Activated T-helper 17 cell treated with anti-CD3 and anti-CD28 coated beads, Interleukin-2, amount 50 U/mL, for 72 hours (primary cell): Measurements from ENCODE around the gene SLC26A9. TPM values are rescaled to one million over a fixed set of nuclear protein-coding genes. Genes with fewer than 3 reads are reported as not detected.

Experiments
- ATAC-seq: fragments of 150-1000 bp; cut with Tn5 transposase; replicated peaks from 2 replicates; pipeline ENCODE4 v1.10.0; 2021; ENCODE audit warnings: mild to moderate bottlenecking, moderate library complexity
- H3K27ac Mint-ChIP-seq: one replicate; pipeline ENCODE4 v1.8.0; 2022; ENCODE audit warnings: mixed read lengths
- H3K27me3 Mint-ChIP-seq: one replicate; pipeline ENCODE4 v1.8.0; 2022; ENCODE audit warnings: mixed read lengths
- H3K36me3 Mint-ChIP-seq: one replicate; pipeline ENCODE4 v1.8.0; 2022; ENCODE audit warnings: low read depth, mild to moderate bottlenecking, mixed read lengths
- H3K4me1 Mint-ChIP-seq: one replicate; pipeline ENCODE4 v1.8.0; 2022; ENCODE audit warnings: mixed read lengths
- H3K4me3 Mint-ChIP-seq: one replicate; pipeline ENCODE4 v1.8.0; 2022; ENCODE audit warnings: mild to moderate bottlenecking, mixed read lengths
- H3K9me3 Mint-ChIP-seq: one replicate; pipeline ENCODE4 v1.8.0; 2022; ENCODE audit warnings: mixed read lengths
- total RNA-seq, 2 donors: library from RNA; stranded (reverse); gene quantifications; one replicate each; pipeline ENCODE4 v1.2.3, GENCODE V29; 2022

The SLC26A9 gene
- total RNA-seq, 2 donors from 2014 or later = not detected

- peaks cover 47% of the 10 kb centered on the region for H3K27me3 Mint-ChIP-seq
- ATAC-seq = no peak
- H3K4me1 Mint-ChIP-seq = no peaks in the 10 kb centered on the region
- no peaks in the 10 kb centered on the region for H3K36me3 Mint-ChIP-seq
- no peak overlapping the region for H3K4me3 Mint-ChIP-seq
- no peak overlapping the region for H3K27ac Mint-ChIP-seq
- H3K9me3 Mint-ChIP-seq = no peaks in the 10 kb centered on the region
Observed at GRCh38 chr1:205945069-205945468, 1.8 kb upstream of the SLC26A9 start.

- no peak for ATAC-seq
- H3K27ac Mint-ChIP-seq = no peak overlapping the region
- H3K27me3 Mint-ChIP-seq = peaks cover 52% of the 10 kb centered on the region
- H3K9me3 Mint-ChIP-seq = no peaks in the 10 kb centered on the region
- no peaks in the 10 kb centered on the region for H3K36me3 Mint-ChIP-seq
- no peak overlapping the region for H3K4me3 Mint-ChIP-seq
- no peaks in the 10 kb centered on the region for H3K4me1 Mint-ChIP-seq
Observed at GRCh38 chr1:205944525-205944924, 1.3 kb upstream of the SLC26A9 start.

- ATAC-seq = no peak
- Mint-ChIP-seq H3K36me3 (no peaks in the 10 kb centered on the region), H3K27me3 (peaks cover 64% of the 10 kb centered on the region), H3K27ac (no peak overlapping the region), H3K4me1 (no peaks in the 10 kb centered on the region), H3K9me3 (no peaks in the 10 kb centered on the region), H3K4me3 (no peak overlapping the region)
Observed at GRCh38 chr1:205942631-205943159, 561 bp downstream of the SLC26A9 start.

- Mint-ChIP-seq H3K27ac (no peak overlapping the region), H3K27me3 (peaks cover 71% of the 10 kb centered on the region), H3K4me3 (no peak overlapping the region), H3K9me3 (no peaks in the 10 kb centered on the region), H3K36me3 (no peaks in the 10 kb centered on the region), H3K4me1 (no peaks in the 10 kb centered on the region)
- no peak for ATAC-seq
Observed at GRCh38 chr1:205940710-205941109, 2.5 kb downstream of the SLC26A9 start.

- no peaks in the 10 kb centered on the region for H3K36me3 Mint-ChIP-seq
- H3K4me3 Mint-ChIP-seq = no peak overlapping the region
- no peaks in the 10 kb centered on the region for H3K4me1 Mint-ChIP-seq
- no peak overlapping the region for H3K27ac Mint-ChIP-seq
- no peaks in the 10 kb centered on the region for H3K9me3 Mint-ChIP-seq
- no peak for ATAC-seq
- H3K27me3 Mint-ChIP-seq = peaks cover 71% of the 10 kb centered on the region
Observed at GRCh38 chr1:205939690-205940330, 3.4 kb downstream of the SLC26A9 start.

- Mint-ChIP-seq H3K4me3 (no peak overlapping the region), H3K27me3 (peaks cover 63% of the 10 kb centered on the region), H3K27ac (no peak overlapping the region), H3K9me3 (no peaks in the 10 kb centered on the region), H3K36me3 (no peaks in the 10 kb centered on the region), H3K4me1 (no peaks in the 10 kb centered on the region)
- no peak for ATAC-seq
Observed at GRCh38 chr1:205938682-205939081, 4.6 kb downstream of the SLC26A9 start.

- ATAC-seq = no peak
- no peak overlapping the region for H3K27ac Mint-ChIP-seq
- no peaks in the 10 kb centered on the region for H3K36me3 Mint-ChIP-seq
- no peaks in the 10 kb centered on the region for H3K9me3 Mint-ChIP-seq
- H3K27me3 Mint-ChIP-seq = peaks cover 56% of the 10 kb centered on the region
- H3K4me3 Mint-ChIP-seq = no peak overlapping the region
- no peaks in the 10 kb centered on the region for H3K4me1 Mint-ChIP-seq
Observed at GRCh38 chr1:205936846-205937586, 6.2 kb downstream of the SLC26A9 start.

- no peak for ATAC-seq
- H3K9me3 Mint-ChIP-seq = no peaks in the 10 kb centered on the region
- H3K36me3 Mint-ChIP-seq = no peaks in the 10 kb centered on the region
- no peak overlapping the region for H3K4me3 Mint-ChIP-seq
- no peak overlapping the region for H3K27ac Mint-ChIP-seq
- no peaks in the 10 kb centered on the region for H3K4me1 Mint-ChIP-seq
- H3K27me3 Mint-ChIP-seq = peaks cover 51% of the 10 kb centered on the region
Observed at GRCh38 chr1:205936311-205936710, 6.9 kb downstream of the SLC26A9 start.

GRCh38 chr1:205935869-205936268 lies 7.4 kb downstream of the SLC26A9 start:
- H3K36me3 Mint-ChIP-seq = no peaks in the 10 kb centered on the region
- H3K4me3 Mint-ChIP-seq = no peak overlapping the region
- no peaks in the 10 kb centered on the region for H3K9me3 Mint-ChIP-seq
- peaks cover 3% of the 10 kb centered on the region for H3K4me1 Mint-ChIP-seq
- no peak overlapping the region for H3K27ac Mint-ChIP-seq
- no peak for ATAC-seq
- H3K27me3 Mint-ChIP-seq = peaks cover 50% of the 10 kb centered on the region

- H3K9me3 Mint-ChIP-seq = no peaks in the 10 kb centered on the region
- no peak overlapping the region for H3K4me3 Mint-ChIP-seq
- H3K27me3 Mint-ChIP-seq = peaks cover 39% of the 10 kb centered on the region
- H3K27ac Mint-ChIP-seq = no peak overlapping the region
- H3K36me3 Mint-ChIP-seq = no peaks in the 10 kb centered on the region
- H3K4me1 Mint-ChIP-seq = peaks cover 6% of the 10 kb centered on the region
- ATAC-seq = no peak
Observed at GRCh38 chr1:205934788-205935187, 8.5 kb downstream of the SLC26A9 start.

GRCh38 chr1:205933671-205934618 lies 9.3 kb downstream of the SLC26A9 start:
- ATAC-seq = no peak
- Mint-ChIP-seq H3K36me3 (no peaks in the 10 kb centered on the region), H3K4me3 (no peak overlapping the region), H3K9me3 (no peaks in the 10 kb centered on the region), H3K4me1 (peaks cover 6% of the 10 kb centered on the region), H3K27ac (no peak overlapping the region), H3K27me3 (peaks cover 34% of the 10 kb centered on the region)

GRCh38 chr1:205932776-205933175 lies 10.5 kb downstream of the SLC26A9 start:
- Mint-ChIP-seq H3K27ac (no peak overlapping the region), H3K4me3 (no peak overlapping the region), H3K4me1 (peaks cover 6% of the 10 kb centered on the region), H3K27me3 (peaks cover 25% of the 10 kb centered on the region), H3K36me3 (no peaks in the 10 kb centered on the region), H3K9me3 (no peaks in the 10 kb centered on the region)
- ATAC-seq = no peak

- H3K36me3 Mint-ChIP-seq = no peaks in the 10 kb centered on the region
- H3K4me1 Mint-ChIP-seq = peaks cover 6% of the 10 kb centered on the region
- peaks cover 16% of the 10 kb centered on the region for H3K27me3 Mint-ChIP-seq
- no peak overlapping the region for H3K27ac Mint-ChIP-seq
- no peak overlapping the region for H3K4me3 Mint-ChIP-seq
- ATAC-seq = no peak
- H3K9me3 Mint-ChIP-seq = no peaks in the 10 kb centered on the region
Observed at GRCh38 chr1:205930799-205931281, 12.4 kb downstream of the SLC26A9 start.

- no peaks in the 10 kb centered on the region for H3K9me3 Mint-ChIP-seq
- no peak overlapping the region for H3K27ac Mint-ChIP-seq
- H3K36me3 Mint-ChIP-seq = no peaks in the 10 kb centered on the region
- ATAC-seq = no peak
- H3K4me1 Mint-ChIP-seq = peaks cover 6% of the 10 kb centered on the region
- no peak overlapping the region for H3K4me3 Mint-ChIP-seq
- peaks cover 12% of the 10 kb centered on the region for H3K27me3 Mint-ChIP-seq
Observed at GRCh38 chr1:205930195-205930577, 13.1 kb downstream of the SLC26A9 start.
